DMS 273 (cell line): ENCODE results near the gene SYNPO2L.
"Not testable (repeated sequence)": the region's sequence is repeated elsewhere in the genome, so short reads cannot be mapped to it uniquely, and the experiment has no call there.

Source experiments
- DNase-seq: peaks from one replicate; lab custom pipeline; 2025; ENCODE audit not compliant: unreplicated experiment; lab: John Stamatoyannopoulos, UW

Gene SYNPO2L

DNA sequence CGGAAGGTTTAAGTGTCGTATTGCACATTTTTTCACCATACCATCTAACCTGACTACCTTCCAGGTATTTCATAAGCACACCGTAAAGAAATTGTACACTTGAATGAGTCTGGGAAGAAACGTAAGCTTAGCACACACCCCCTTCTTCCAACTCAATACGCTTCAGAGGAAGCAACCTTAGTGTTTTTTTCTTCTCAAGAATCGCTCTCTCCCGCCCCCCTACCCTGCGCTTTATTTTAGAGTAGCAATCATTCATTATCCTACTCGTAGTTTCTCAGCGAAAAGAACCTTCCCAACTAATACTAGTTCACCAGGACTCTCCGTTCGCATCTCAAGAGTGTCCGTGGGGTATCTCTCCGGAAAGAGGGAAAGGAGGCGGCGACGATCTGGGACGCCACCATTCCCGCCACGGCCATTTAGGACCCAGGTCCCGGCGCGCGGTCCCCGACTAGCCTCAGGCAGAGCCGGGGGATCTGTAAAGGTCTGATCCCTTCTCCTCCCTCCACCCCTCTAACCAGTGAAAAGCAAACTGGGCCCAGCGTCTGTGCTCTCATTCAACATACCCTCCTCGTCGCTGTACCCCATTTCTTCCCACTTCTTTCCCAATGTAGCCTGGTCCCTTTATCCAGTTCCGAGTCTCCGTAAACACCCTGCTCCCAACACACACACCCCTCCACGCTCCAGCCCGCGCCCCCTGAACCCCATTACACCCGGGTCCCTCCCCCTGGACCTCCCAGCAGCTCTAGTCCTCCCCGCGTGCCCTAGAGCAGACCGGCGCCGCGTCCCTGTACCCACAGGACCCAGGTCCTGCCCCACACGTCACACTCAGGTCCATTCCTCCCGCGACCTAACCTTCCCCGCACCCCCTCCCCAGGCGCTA, 30.6 kb downstream of the SYNPO2L start:
- peak; percentile 62 for DNase-seq

DNA sequence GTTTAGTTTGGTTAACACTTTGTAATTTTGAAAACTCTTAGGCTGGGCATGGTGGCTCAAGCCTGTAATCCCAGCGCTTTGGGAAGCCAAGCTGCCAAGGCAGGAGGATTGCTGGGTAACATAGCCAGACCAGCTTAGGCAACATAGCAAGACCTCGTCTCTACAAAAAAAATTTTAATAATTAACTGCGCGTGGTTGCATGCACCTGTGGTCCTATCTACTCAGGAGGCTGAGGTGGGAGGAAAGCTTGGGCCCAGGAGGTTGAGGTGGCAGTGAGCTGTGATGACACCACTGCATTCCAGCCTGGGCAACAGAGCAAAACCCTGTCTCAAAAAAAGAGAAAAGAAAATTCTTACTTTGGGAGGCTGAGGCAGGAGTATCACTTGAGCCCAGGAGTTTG, 32.8 kb downstream of the SYNPO2L start:
- DNase-seq: no peak

DNA sequence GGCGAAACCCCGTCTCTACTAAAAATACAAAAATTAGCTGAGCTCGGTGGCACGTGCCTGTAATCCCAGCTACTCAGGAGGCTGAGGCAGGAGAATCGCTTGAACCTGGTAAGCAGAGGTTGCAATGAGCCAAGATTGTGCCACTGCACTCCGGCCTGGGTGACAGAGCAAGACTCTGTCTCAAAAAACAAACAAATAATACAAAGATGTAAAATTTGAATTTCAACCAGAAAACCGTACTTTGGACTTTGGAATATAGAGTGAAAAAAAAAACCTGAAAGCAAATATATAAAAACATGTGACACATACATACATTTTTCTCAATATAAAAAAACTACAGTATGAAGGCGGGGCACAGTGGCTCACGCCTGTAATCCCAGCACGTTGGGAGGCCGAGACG, 34.9 kb downstream of the SYNPO2L start:
- not testable (repeated sequence) for DNase-seq

DNA sequence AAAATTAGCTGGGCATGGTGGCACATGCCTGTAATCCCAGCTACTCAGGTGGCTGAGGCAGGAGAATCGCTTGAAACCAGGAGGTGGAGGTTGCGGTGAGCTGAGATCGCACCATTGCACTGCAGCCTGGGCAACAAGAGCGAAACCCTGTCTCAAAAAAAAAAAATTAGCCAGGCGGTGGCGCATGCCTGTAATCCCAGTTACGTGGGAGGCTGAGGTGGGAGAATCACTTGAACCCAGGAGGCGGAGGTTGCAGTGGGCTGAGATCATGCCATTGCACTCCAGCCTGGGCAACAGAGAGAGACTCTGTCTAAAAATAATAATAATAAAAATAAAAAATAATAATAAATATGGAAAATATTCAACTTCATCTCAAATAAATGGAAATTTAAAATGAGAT, 38.7 kb downstream of the SYNPO2L start:
- DNase-seq: not testable (repeated sequence)

DNA sequence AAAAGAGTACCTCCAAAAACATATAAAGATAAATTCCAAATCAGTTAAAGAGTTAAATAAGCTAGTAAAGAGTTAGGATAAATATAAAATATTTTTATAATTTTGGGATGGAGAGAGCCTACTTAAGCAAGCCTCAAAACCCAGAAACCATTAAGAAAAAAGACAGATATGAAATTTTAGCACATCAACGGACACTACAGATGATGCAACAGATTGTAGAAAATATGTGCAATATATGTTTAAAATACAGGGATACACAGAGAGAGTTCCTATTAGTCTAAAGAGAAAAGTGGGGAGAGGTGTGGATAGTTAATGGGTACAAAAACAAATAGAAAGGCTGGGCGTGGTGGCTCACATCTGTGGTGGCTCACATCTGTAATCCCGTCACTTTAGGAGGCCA, 41.1 kb downstream of the SYNPO2L start:
- DNase-seq: no peak

DNA sequence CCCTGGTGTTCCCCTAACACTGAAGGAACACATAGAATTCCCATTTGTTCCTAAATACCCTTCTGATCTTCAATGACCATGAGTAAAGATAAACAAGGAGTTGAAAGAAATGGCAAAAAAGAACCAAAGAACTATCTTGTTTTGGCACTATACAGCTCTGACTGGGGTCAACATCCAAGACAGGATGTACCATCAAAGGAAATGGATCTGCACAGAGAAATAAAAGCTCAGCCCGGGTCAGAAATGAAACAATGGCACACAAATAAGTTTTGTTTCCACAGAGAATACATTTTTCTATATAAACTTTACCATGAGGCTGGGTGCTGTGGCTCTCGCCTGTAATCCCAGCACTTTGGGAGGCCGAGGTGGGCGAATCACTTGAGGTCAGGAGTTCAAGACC, 46.7 kb downstream of the SYNPO2L start:
- DNase-seq: no peak

DNA sequence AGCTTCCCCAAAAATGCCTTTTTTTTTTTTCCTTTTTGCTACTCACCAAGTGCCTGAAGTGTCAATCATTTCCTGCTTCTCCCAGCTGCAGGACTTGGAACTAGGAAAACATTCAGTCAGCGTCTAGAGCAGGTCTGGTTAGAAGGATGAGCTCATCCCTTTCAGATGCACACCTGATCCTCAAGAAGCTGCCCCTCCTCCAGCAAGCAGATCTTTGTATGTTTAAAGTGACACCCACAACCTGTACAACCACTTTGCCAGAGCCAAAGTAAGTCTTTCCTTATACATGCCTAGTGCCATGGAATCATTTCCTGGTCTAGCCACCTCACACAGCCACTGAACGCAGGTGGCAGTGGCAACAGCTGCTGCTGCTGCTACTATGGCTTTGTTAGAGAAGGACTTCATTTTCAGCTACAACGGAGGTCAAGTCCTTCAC, 54.3 kb downstream of the SYNPO2L start:
- peak; percentile 6 for DNase-seq

DNA sequence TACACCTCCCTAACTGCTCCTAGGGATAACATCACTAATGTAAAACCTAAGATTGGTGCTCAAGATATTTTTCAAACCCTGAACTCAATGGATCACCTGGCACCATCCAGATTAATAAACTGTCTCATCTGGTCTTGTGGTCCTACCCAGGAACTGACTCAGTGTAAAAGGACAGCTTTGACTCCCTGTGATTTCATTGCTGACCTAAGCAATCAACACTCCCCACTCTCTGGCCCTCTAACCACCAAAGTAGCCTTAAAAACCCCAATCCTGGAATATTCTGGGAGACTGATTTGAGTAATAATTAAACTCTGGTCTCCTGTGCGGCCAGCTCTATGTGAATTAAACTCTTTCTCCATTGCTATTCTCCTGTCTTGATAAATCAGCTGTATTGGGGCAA, 58.5 kb downstream of the SYNPO2L start:
- no peak for DNase-seq
